Putamen (tissue), 1 donor: ENCODE data around the gene IL21R.

ENCODE experiments used
- DNase-seq: peaks from one replicate; pipeline ENCODE4 v3.0.0-alpha.2; 2016; ENCODE audit warnings: low spot score

The IL21R gene

DNA sequence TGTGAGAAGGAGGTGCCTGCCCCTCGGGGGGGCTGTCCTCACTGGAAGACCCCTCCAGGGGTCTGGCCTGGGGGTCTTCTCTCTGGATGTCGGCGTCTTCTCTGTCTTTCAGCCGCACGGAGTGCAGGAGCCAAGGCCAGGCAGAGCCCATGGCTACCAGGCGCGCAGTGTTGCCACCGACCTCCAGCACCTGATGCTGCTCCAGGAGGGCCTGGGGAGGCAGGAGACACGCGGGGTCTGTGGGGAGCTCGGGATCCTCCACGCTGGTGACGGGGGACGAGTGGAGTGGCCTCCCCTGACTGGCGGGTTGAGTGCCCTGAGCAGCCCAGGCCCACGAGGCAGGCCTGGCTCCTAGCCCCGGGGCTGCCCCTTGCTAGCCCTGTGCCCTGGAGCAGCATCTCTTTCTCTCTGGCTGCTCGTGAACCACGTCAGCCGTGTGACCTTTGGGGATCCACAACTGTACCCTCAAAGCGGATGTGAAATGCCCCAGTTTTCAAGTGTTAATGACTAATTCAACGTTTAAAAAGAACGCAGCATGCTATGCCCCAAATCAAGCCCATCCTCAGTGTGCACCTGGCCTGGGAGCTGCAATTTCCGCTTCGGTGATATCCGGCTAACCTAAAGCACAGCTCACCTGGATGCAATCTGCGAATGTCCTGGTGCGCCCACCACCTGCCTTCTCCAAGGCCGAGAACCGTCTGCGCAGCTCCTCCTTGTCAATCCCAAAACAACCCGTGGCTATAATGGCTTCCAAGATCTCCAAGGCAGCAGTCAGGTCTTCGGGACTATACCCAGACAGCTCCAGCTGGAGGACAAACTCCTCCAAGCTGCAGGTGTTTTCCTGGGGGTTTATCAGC lies 62.9 kb downstream of the IL21R start:
- DNase-seq: no peak

DNA sequence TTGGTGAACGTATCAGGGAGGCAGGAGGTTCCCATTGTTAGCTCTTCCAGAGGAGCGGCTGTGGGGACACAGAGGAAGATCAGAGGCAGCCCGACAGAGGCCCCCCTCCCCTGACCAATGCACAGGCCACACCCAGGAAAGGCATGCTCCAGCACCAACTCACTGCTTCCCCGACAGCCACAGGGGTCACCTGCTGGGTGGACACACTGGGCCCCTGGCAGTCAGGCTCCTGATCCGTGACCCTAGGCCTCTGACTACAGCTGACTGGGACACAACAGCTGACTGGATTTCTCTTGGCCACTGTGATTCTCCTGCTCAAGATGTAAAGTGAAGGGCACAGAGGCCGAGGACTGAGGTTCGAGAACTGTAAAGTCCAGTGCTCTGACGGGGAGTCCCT lies 63.5 kb downstream of the IL21R start:
- DNase-seq: no peak

DNA sequence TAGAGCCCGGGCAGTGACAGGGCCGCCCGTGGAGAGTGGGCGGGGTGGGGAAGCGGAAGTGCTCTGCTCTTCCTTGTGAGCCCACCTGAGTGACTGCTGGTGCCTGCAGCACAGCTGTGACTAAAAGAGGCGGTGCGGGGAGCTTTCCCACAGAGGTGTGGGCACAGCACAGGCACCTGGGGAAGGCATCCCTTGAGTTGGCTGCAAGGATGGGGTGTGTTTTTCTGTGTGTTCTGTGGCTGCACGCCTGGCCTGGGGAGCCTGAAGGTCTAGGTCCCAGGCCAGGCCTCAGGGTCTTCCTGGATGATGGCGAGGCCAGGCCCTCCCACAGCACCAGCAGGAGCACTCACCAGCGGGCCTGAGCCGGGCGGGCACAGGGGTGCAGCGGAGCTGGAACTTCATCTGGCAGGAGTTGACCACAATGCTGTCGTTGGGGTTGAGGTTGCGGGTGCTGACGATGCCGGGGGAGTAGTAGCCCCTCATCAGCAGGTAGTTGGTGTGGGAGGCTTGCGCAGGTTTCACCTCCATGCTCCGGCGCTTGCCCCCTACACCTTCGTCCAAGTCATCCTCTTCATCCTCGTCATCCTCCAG lies 67.1 kb downstream of the IL21R start:
- DNase-seq: peak; percentile 17

DNA sequence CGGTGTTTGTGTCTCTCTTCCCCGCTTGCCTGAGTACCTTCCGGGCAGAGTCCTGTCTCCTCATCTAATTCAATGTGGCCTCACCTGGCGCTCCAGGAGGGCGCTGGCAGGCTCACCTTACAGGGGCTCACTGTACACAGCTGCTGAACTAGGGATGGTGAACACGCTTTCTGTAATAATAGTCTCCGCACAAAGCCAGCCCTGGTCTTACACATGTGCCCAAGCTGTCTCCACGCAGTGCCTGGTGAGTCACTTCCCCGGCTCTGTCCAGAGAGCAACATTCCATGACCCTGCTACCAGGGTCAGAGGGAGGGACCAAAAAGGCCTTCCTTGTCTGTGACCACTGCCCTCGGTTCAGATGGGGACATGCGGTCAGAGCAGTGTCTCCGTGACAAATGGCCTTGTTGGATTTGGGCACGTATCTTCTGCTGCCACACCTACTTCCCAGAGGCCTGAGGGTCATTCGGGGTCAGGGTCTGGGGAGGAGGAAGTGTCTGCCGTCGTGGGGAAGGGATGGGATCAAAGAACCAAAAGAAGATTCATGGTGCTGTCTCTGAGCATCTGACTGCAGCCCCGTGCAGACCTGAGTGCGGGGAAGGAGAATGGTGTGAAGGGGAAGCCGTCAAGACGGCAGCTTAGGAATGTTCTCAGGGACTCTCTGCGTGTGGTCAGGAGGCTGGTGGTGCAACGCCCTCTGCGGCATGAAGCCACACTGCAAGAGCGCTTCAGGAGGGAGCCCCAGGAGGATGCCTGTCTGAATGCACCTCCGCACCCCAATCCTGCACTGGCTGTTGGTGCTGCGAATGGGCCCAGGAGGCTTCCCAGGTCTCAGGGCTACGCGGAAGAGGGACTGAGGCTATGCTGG lies 68.8 kb downstream of the IL21R start:
- no peak for DNase-seq

DNA sequence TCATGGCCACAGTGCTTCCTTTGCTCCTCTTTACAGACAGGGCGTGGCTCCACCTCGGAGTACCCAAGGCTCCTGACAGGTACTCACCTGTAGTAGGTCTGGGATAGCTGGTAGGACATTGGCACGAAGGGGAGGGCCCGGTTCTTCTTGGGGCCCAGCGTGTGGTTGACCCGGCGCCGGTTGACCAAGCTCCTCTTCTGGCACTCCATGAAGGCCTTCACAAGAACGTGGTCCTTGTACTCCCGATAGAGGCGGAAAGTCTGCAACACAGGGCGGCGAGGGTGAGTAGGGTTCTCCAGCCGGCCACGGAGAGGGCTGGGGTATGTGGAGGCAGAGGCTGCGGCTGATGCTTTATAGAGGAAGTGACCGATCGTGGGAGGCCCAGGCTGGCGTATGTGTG lies 69.7 kb downstream of the IL21R start:
- DNase-seq: no peak

DNA sequence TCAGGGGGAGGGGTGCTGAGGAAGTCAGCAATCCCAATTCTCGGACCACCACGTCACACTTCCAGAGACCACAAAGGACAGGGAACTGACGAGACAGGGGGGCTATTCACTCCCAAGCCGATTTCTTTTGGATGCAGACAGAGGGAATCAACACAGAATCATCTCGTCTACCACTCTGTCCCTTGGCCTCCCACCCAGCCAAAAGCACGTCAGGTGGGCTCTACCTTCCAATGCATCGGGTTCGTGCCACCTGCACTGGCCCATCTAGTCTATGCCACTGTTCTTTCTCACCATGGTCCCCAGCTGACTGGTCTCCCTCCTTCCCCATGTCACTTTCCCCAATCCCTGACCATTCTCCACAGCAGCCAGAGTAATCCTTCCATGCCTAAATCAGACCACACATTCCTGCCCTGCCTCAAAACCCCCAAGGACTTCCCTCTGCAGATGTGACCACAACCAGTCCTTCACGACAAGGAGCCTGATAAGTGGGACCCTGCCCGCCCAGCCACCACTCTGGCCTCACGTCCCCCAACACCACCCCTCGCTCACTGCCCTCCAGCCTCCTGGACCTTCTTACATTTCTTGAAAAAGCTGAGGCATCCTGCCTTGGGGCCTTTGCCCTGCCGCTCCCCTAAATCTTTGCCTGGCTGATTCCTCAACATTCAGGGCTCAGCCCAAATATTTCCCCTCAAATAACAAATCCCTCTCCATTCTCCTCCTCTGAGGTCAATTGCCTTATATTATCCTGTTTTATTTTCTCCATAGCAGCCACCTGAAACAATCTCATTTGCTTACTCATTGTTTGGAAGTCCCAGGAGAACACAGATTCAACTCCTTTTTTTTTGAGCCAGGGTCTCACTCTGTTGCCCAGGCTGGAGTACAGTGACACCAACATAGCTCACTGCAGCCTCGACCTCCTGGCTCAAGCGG lies 70.4 kb downstream of the IL21R start:
- no peak for DNase-seq

DNA sequence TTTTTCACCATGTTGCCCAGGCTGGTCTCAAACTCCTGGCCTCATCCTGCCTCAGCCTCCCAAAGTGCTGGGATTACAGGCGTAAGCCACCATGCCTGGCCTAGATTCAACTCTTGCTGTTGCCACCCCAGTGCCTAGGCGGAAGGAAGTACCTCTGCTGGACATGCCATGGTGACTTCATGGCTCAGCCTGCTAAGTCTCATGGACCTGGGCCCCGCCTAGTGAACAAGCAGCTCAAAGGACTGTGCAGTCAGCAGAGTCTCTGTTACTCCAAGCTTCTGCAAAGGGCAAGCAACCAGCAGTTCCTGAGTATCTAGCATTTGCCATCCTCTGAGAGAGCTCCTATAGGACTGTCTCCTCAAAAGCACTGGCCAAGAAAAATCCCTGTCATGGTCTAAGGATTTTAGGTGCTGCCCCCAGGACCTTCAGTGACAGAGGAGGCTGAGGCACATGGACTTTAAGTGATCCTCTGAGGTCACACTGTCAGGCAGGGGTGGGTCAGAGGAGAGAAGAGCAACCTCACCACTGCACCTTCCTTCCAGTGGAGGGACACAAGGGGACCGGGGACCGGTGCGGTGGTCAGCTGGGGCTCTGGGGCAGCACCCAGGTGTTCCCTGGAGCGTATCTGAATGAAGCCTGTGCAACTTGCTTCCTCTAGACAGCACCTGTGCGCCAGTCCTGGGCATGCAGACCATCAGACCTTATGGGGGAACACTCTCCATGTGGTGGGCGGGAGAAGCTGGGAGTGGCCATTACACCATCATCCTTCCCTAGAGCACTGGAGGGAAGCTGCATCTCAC lies 71.3 kb downstream of the IL21R start:
- DNase-seq: no peak

DNA sequence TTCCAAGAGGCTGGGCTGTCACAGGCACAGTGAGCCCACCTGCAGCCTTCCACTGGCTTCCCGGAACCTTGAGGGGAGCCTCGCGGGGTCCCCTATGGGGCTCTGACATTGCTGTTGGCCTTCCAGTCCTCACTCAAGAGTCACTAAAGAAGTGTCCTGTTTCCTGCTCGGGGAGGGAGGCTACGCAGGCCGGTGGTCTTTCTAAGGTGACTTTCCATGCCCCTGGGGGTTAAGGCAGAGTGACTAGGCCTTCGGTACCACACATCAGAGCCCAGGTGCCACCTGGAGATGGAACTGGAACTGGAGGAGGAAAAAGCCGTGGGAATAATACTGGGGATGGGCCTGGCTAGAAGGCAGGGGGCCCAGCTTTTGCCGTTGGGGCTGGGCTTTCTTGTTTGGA lies 72.1 kb downstream of the IL21R start:
- no peak for DNase-seq

DNA sequence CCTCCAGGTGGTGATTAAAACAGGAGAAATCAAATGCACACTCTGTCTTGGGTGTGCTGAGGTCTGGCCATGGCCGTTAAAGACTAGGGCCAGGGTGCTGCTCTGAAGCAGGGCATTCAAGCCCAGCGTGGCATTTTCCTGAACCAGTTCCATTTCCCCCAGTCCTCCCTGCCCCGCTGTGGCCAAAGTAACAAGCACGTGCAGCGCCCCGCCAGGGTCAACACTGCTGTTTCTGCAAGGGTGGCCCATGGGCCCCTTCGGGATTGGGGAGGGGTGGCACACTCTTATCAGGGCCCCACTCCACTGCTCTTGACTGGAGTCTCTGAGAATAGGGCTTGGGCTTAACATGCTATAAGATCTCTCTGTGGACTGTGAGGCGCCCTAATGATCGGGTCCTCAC lies 72.9 kb downstream of the IL21R start:
- DNase-seq: no peak

DNA sequence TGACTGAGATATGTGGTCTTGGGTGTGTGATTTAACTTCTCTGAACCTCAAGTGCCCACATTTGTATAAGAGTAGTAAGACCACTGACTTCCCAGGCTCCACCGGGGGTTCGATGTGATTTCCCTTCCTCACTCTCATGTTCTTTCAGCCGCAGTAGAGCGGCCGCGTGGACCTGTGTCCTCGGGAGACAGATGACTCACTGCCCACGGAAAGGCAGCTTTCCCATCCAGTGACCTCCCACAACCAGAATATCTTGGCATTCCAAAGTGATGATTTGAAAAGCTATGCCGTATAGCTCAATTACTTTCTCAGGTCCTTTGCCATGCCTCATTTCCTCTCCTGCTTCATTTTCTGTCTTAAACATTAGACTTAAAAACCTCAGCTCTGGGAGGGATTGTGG lies 73.6 kb downstream of the IL21R start:
- no peak for DNase-seq

DNA sequence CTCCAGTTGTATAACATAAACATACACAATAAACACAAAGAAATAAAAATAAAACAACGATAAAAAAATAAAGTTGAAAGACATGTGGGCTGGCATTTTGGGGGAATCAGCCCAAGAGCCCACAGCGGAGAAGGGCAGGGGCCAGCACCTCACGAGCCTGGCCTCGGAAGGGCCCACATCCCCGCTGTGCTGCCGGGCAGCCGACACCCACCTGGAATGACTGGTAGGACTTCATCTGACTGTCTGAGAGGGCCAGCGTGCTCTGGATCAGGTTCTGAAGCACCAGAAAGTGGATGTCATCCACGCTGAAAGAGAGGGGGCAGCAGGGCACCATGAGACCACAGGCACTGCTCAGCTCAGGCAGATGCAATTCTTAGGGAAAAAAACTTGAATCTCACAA lies 74.3 kb downstream of the IL21R start:
- DNase-seq: no peak

DNA sequence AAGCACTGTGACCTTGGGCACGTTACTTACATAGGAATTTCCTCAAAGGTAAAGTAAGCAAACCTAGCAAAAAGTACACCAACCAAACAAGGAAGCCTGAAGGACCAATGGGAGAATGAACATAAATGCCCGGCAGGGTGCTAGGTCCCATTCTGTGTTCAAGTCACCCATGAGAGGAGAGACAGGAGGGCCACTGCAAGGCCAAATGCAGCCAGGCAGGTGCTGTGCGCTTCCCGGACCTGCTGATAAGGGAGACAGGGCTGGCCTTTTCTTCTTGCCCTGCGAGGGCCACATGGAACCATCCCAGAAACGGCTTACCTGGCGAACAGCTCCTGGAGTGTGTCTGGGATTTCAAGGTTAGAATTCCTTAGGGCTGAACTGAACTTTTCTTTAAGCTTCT lies 78.8 kb downstream of the IL21R start:
- no peak for DNase-seq

DNA sequence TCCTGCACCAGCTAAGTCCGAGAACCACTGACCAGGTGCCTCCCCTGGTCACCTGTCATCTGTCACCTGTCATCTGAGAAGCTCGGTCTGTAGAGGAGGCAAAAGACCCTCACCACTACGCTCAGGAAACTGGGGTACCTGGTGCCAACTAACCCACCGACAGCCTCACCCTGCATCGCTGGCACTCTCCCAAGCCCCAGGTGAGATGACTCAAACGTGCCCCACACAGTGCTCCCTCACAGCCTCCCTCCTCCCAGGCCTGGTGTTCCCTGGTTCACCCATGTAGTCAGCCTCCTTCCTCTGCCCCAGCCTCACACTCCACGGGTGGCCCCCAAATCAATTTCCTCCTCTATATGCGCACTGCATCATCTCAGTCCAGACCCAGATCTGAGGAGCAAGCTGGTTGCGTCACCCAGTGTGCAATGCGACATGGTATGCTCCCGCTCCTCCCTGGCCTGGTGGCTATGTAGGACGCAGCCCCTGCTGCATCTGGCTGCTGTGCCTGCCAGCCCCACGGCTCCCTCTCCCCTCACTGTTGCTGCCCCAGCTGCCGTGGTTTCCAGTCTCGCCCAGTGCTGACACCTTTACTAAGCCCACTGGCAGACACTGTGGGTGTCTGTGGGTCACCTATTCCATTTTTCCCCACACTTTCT lies 79.4 kb downstream of the IL21R start:
- DNase-seq: no peak

DNA sequence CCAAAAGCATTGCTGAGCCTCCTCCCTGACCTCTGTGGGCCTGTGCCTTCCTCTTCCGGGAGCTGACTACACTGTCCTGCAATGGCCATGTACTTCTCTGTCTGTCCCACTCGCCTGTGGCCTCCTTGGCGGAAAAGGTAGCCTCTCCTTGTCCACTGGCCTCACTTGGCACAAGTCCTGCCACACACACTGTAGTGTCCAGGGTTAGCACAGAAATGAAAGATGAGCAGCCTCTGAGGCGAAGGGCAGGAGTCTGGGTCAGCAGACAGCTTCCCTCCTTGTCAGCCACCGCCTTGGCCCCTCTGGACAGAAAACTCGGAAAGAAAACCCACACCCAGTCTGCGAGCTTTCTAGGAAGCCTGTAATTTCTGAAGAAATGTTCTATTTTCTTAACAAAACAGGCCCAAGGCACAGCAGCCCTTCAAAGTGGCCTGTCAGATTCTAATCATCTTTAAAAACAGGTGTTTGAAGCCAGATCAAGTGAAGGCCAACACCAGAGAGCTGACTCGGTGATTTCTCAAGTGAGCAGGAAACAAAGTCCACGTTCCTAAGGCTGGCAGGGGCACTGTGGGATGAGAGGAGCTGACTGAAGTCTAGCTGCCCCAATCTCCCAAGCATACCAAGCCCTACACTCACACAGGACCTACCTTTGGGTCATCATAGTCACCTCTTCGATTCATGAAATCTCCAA lies 80.6 kb downstream of the IL21R start:
- no peak for DNase-seq

DNA sequence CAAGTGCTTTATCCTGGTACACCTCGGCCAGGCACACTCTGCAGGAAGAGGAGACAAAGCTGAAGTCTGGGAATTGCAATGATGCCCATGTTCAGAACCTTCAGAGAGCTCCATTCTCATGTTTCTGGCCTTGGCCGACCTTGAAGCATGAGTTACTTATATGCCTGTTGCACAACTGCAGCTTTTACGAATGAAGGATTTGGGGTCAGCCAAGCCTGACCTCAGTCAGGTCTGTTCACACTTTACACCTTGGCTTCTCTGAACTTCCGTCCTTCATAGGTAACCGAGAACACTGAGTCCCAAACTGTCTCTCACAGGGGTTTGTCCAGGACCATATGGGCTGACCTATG lies 81.1 kb downstream of the IL21R start:
- DNase-seq: no peak

DNA sequence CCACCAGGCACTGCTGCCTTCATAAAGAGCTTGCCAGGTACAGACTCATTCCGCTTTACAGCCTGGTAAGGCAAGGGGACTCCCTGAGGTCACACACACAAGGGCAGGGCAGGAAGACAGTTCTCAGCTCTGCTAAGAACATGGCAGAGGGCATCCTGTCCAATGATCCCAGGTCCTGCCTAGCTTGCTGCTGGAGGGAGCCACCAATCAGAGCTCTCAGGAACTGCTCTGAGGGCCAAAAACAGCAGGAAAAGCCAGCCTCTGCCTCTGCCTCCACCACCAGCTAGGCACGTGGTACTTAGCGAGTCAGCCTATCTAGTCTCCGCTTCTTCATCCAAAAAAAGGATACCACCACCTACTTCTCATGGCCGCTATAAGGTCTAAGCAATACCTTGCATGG lies 81.7 kb downstream of the IL21R start:
- DNase-seq: no peak

DNA sequence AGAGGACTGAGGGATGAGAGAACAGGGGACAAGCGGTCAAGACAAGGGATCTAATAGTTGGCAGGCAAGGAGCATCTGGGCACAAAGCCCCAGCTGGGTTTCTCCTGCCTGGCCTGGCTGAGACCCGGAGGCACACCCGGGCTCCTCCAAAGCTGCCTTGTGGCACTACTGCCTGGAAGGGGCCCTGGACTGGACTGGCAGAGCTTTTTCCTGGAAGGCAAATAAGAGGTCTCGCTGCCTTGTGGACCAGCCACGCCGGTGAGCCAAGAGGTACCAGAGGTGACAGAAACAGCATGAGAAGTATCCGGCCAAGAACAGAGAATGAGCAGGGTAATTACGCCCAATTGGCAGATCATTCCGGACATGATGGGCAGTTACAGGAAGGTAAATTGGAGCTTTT lies 83.2 kb downstream of the IL21R start:
- no peak for DNase-seq

DNA sequence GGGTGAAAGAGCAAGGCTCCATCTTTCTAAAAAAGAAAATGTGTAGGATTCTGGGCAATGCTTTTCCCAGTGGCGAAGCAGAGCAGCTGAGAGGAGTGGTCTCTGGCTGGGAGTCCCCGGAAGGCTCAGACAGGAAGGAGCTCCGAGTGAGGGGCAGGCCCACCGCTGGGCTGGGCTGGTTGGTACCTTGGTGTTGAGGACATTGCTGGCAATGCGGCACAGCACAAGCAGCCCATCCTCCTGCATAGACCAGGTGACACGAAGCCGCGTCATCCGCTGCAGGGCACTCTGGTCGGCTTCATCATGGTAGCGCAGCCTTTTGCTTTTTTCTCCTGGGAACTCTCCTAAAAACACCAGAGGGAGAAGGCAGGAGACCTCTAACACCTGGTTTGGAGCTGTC lies 83.8 kb downstream of the IL21R start:
- no peak for DNase-seq

DNA sequence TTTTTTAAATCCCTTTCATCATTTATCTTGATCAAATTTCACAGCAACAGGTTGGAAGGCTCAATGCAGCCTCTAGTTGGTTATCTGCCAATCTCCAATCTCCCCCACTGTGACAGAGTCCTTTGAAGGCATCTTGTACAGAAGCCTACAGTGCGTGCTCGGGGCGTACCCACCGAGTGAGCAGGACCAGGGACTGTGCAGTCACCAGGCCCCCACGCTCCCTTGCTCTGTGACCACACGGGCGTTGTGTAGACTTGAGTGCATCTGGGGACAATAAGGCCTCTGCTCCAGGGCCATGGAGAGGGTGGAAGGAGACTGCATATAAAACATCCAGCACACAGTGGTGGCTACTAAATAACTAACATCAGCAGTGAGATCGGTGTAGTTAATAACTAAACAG lies 84.4 kb downstream of the IL21R start:
- DNase-seq: no peak

DNA sequence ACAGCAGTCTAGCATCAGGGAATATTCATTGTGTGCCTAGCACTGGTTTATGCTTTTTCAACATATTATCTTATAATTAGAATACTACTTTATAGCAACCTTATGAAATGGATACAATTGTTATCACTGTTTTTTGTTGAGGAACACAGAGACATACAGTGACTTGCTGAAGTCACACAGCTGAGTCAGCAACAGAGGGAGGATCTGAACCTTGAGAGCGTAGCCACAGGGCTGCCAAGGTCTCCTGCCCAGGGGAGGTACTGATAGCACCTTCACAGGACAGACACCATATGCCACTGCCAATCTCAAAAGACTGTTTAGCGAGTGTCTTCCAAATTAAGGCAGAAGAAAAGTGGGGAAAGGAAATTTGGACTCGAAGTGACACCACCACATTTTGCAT lies 84.8 kb downstream of the IL21R start:
- no peak for DNase-seq
